ENCODE results near the gene LCP1. TPM values are rescaled to one million over a fixed set of nuclear protein-coding genes. Genes with fewer than 3 reads are reported as not detected.
A peak's percentile ranks its signal among the peaks of the same experiment; 100 is the strongest.

Gene LCP1
- total and polyA plus RNA-seq, 9 of the 15 experiments (the other 6 are each of a cell fraction or from before 2014, with no cell fraction given), result 83.0 to 255 (median 163) TPM

DNA sequence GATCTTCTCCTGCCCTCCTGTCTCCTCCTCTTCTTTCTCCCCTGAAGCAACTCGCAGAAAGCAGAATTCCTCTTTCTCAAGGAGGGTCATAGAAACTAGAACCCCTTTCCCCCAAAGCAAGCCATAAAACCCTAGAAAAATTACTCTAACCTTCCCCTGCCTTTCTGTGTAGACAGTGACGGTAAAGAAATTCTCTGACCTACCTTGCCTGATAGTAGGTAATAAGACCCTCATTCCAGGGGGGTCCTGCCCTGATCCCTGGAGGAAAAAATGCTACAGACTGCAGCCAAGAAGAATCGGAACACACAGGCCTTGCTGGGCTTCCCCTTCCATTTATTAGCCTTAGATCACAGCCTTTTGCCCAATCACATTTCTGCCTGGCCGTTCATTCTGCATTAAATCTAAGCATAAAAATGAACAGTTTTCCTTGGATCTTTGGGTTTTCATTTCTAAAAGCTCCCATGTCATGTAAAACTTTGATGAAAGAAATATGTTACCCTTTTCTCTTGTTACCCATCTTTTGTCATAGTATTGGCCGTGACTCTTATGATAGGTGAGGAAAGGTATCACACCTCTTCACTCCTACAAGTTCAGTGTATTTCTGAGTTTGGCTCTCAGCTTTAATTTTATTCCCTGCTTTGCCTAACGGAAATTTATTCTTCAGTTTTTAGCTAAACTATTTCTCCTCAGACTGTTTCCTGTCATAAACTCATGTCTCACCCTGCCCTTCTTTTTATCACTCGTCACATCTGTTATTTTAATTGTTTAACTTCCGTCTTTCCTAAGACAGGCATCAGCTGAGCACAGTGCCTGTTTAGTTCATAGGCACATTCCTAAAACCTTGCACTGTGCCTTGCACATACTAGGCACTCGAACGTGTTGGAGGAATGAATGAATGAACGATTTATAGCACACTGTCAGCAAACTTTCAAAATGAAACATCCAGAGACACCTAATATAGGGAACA is 56.7 kb downstream of the LCP1 start (continued):
- TF ChIP-seq, protein P1, sequence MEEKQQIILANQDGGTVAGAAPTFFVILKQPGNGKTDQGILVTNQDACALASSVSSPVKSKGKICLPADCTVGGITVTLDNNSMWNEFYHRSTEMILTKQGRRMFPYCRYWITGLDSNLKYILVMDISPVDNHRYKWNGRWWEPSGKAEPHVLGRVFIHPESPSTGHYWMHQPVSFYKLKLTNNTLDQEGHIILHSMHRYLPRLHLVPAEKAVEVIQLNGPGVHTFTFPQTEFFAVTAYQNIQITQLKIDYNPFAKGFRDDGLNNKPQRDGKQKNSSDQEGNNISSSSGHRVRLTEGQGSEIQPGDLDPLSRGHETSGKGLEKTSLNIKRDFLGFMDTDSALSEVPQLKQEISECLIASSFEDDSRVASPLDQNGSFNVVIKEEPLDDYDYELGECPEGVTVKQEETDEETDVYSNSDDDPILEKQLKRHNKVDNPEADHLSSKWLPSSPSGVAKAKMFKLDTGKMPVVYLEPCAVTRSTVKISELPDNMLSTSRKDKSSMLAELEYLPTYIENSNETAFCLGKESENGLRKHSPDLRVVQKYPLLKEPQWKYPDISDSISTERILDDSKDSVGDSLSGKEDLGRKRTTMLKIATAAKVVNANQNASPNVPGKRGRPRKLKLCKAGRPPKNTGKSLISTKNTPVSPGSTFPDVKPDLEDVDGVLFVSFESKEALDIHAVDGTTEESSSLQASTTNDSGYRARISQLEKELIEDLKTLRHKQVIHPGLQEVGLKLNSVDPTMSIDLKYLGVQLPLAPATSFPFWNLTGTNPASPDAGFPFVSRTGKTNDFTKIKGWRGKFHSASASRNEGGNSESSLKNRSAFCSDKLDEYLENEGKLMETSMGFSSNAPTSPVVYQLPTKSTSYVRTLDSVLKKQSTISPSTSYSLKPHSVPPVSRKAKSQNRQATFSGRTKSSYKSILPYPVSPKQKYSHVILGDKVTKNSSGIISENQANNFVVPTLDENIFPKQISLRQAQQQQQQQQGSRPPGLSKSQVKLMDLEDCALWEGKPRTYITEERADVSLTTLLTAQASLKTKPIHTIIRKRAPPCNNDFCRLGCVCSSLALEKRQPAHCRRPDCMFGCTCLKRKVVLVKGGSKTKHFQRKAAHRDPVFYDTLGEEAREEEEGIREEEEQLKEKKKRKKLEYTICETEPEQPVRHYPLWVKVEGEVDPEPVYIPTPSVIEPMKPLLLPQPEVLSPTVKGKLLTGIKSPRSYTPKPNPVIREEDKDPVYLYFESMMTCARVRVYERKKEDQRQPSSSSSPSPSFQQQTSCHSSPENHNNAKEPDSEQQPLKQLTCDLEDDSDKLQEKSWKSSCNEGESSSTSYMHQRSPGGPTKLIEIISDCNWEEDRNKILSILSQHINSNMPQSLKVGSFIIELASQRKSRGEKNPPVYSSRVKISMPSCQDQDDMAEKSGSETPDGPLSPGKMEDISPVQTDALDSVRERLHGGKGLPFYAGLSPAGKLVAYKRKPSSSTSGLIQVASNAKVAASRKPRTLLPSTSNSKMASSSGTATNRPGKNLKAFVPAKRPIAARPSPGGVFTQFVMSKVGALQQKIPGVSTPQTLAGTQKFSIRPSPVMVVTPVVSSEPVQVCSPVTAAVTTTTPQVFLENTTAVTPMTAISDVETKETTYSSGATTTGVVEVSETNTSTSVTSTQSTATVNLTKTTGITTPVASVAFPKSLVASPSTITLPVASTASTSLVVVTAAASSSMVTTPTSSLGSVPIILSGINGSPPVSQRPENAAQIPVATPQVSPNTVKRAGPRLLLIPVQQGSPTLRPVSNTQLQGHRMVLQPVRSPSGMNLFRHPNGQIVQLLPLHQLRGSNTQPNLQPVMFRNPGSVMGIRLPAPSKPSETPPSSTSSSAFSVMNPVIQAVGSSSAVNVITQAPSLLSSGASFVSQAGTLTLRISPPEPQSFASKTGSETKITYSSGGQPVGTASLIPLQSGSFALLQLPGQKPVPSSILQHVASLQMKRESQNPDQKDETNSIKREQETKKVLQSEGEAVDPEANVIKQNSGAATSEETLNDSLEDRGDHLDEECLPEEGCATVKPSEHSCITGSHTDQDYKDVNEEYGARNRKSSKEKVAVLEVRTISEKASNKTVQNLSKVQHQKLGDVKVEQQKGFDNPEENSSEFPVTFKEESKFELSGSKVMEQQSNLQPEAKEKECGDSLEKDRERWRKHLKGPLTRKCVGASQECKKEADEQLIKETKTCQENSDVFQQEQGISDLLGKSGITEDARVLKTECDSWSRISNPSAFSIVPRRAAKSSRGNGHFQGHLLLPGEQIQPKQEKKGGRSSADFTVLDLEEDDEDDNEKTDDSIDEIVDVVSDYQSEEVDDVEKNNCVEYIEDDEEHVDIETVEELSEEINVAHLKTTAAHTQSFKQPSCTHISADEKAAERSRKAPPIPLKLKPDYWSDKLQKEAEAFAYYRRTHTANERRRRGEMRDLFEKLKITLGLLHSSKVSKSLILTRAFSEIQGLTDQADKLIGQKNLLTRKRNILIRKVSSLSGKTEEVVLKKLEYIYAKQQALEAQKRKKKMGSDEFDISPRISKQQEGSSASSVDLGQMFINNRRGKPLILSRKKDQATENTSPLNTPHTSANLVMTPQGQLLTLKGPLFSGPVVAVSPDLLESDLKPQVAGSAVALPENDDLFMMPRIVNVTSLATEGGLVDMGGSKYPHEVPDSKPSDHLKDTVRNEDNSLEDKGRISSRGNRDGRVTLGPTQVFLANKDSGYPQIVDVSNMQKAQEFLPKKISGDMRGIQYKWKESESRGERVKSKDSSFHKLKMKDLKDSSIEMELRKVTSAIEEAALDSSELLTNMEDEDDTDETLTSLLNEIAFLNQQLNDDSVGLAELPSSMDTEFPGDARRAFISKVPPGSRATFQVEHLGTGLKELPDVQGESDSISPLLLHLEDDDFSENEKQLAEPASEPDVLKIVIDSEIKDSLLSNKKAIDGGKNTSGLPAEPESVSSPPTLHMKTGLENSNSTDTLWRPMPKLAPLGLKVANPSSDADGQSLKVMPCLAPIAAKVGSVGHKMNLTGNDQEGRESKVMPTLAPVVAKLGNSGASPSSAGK (IDR thresholded peaks at IDR 0.05), result no peak
- TF ChIP-seq ZNF354B (CRISPR knock-in tag; IDR thresholded peaks at IDR 0.05) (no peak), FOXM1 (IDR thresholded peaks at IDR 0.05; ENCODE audit: low read depth) (0 out of 2 replicates have a peak, but pooled peaks have one; percentile 14), FOXM1 (CRISPR knock-in tag; IDR thresholded peaks at IDR 0.05; ENCODE audit: low read depth) (no peak), ZNF445 (CRISPR knock-in tag; IDR thresholded peaks at IDR 0.05; ENCODE audit: low read depth) (no peak), KAT7 (CRISPR knock-in tag; IDR thresholded peaks at IDR 0.05; ENCODE audit: borderline replicate concordance) (no peak), ZNF764 (CRISPR knock-in tag; IDR thresholded peaks at IDR 0.05; ENCODE audit: low read depth) (no peak), ZNF408 (CRISPR knock-in tag; IDR thresholded peaks at IDR 0.05; ENCODE audit: low read depth) (no peak), ZNF316 (IDR thresholded peaks at IDR 0.05) (no peak), POLR2H (tag; IDR thresholded peaks at IDR 0.05; ENCODE audit: low read depth) (peak; percentile 56; the same call in 1 of the 2 replicates)
- TF ChIP-seq, protein P2, sequence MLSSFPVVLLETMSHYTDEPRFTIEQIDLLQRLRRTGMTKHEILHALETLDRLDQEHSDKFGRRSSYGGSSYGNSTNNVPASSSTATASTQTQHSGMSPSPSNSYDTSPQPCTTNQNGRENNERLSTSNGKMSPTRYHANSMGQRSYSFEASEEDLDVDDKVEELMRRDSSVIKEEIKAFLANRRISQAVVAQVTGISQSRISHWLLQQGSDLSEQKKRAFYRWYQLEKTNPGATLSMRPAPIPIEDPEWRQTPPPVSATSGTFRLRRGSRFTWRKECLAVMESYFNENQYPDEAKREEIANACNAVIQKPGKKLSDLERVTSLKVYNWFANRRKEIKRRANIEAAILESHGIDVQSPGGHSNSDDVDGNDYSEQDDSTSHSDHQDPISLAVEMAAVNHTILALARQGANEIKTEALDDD (IDR thresholded peaks at IDR 0.05), result no peak
- TF ChIP-seq, protein P3, sequence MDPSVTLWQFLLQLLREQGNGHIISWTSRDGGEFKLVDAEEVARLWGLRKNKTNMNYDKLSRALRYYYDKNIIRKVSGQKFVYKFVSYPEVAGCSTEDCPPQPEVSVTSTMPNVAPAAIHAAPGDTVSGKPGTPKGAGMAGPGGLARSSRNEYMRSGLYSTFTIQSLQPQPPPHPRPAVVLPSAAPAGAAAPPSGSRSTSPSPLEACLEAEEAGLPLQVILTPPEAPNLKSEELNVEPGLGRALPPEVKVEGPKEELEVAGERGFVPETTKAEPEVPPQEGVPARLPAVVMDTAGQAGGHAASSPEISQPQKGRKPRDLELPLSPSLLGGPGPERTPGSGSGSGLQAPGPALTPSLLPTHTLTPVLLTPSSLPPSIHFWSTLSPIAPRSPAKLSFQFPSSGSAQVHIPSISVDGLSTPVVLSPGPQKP (CRISPR knock-in tag; IDR thresholded peaks at IDR 0.05), result no peak
- TF ChIP-seq, protein P4, sequence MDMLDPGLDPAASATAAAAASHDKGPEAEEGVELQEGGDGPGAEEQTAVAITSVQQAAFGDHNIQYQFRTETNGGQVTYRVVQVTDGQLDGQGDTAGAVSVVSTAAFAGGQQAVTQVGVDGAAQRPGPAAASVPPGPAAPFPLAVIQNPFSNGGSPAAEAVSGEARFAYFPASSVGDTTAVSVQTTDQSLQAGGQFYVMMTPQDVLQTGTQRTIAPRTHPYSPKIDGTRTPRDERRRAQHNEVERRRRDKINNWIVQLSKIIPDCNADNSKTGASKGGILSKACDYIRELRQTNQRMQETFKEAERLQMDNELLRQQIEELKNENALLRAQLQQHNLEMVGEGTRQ (CRISPR knock-in tag; IDR thresholded peaks at IDR 0.05), result no peak

Data from K562 (cell line).